Liver (tissue), 9 donors: Measurements from ENCODE around the gene TARS1. TPM values are rescaled to one million over a fixed set of nuclear protein-coding genes. Genes with fewer than 3 reads are reported as not detected.

Experiments
- DNase-seq: peaks from one replicate; pipeline ENCODE4 v3.0.0-alpha.2; 2017; ENCODE audit warnings: low spot score
- H3K27ac ChIP-seq, 2 donors: one replicate each; pipeline ENCODE4 v1.7.0; 2013; ENCODE audit warnings: inconsistent platforms in 2 of 2, low read length in 2 of 2, control low read depth in 1 of 2, low read depth in 1 of 2, mild to moderate bottlenecking in 1 of 2
- H3K27me3 ChIP-seq, 4 donors: one replicate each; pipeline versions ENCODE4 v1.6.1 to v1.7.0; 2013; ENCODE audit warnings: low read length in 3 of 4, inconsistent platforms in 1 of 4, mild to moderate bottlenecking in 1 of 4, moderate library complexity in 1 of 4; ENCODE audit not compliant: control insufficient read depth in 4 of 4, insufficient read depth in 4 of 4
- H3K36me3 ChIP-seq, 4 donors: one replicate each; pipeline versions ENCODE4 v1.6.1 to v1.7.0; 2013; ENCODE audit warnings: low read length in 3 of 4, mild to moderate bottlenecking in 3 of 4, low read depth in 1 of 4, moderate library complexity in 1 of 4; ENCODE audit not compliant: control insufficient read depth in 4 of 4, insufficient read depth in 3 of 4
- H3K4me1 ChIP-seq, 4 donors: one replicate each; pipeline versions ENCODE4 v1.6.1 to v1.7.0; 2013; ENCODE audit warnings: low read length in 3 of 4, mild to moderate bottlenecking in 3 of 4, moderate library complexity in 1 of 4; ENCODE audit not compliant: control insufficient read depth in 4 of 4, insufficient read depth in 4 of 4
- H3K4me3 ChIP-seq, 3 donors: one replicate each; pipeline versions ENCODE4 v1.6.1 to v1.7.0; 2013; ENCODE audit warnings: low read length in 3 of 3, control low read depth in 1 of 3, low read depth in 1 of 3, mild to moderate bottlenecking in 1 of 3
- H3K9ac ChIP-seq, 2 donors: one replicate each; pipeline ENCODE4 v1.7.0; 2013; ENCODE audit warnings: low read length in 2 of 2, mild to moderate bottlenecking in 2 of 2, moderate library complexity in 2 of 2, control low read depth in 1 of 2, low read depth in 1 of 2
- H3K9me3 ChIP-seq, 4 donors: one replicate each; pipeline versions ENCODE4 v1.6.1 to v1.7.0; 2013; ENCODE audit warnings: low read length in 3 of 4; ENCODE audit not compliant: control insufficient read depth in 4 of 4
- EGR1 ChIP-seq, 2 donors: IDR thresholded peaks; 2 replicates each; pipeline ENCODE4 v1.6.1; 2016 to 2018; ENCODE audit warnings: antibody characterized with exemption in 2 of 2, low read depth in 2 of 2
- FOXA1 ChIP-seq: IDR thresholded peaks from 2 replicates; pipeline ENCODE4 v1.6.1; 2016; ENCODE audit warnings: antibody characterized with exemption
- FOXA2 ChIP-seq: IDR thresholded peaks from 2 replicates; pipeline ENCODE4 v1.6.1; 2016; ENCODE audit warnings: antibody characterized with exemption
- GABPA ChIP-seq, 2 donors: IDR thresholded peaks in 1 of 2; conservative IDR thresholded peaks in 1 of 2; 2 replicates each; pipeline ENCODE4 v1.6.1; 2016; ENCODE audit warnings: antibody characterized with exemption in 2 of 2, mild to moderate bottlenecking in 1 of 2, moderate library complexity in 1 of 2
- HNF4A ChIP-seq, 2 donors: conservative IDR thresholded peaks; 2 replicates each; pipeline ENCODE4 v1.6.1; 2016; ENCODE audit warnings: antibody characterized with exemption in 2 of 2, mild to moderate bottlenecking in 2 of 2
- HNF4G ChIP-seq: IDR thresholded peaks from 2 replicates; pipeline ENCODE4 v1.6.1; 2016; ENCODE audit warnings: antibody characterized with exemption
- JUND ChIP-seq, 2 donors: IDR thresholded peaks; 2 replicates each; pipeline ENCODE4 v1.6.1; 2016; ENCODE audit warnings: antibody characterized with exemption in 2 of 2
- NR2F2 ChIP-seq: IDR thresholded peaks from 2 replicates; pipeline ENCODE4 v1.6.1; 2016; ENCODE audit warnings: antibody characterized with exemption
- RAD21 ChIP-seq, 2 donors: IDR thresholded peaks; 2 replicates each; pipeline ENCODE4 v1.6.1; 2016; ENCODE audit warnings: antibody characterized with exemption in 2 of 2, mild to moderate bottlenecking in 2 of 2
- RXRA ChIP-seq, 2 donors: IDR thresholded peaks; 2 replicates each; pipeline ENCODE4 v1.6.1; 2017 to 2018; ENCODE audit warnings: antibody characterized with exemption in 2 of 2, mild to moderate bottlenecking in 1 of 2
- SP1 ChIP-seq: IDR thresholded peaks from 2 replicates; pipeline ENCODE4 v1.6.1; 2018; ENCODE audit warnings: antibody characterized with exemption, mild to moderate bottlenecking
- TAF1 ChIP-seq: conservative IDR thresholded peaks from 2 replicates; pipeline ENCODE4 v1.6.1; 2016; ENCODE audit warnings: antibody characterized with exemption, mild to moderate bottlenecking
- WGBS: extraction: QIAGEN DNeasy Blood & Tissue Kit; methylation state at CpG from one replicate; pipeline ENCODE4 v1.1.7; 2013; 5-methylcytosine and 5-hydroxymethylcytosine counted together
- polyA plus RNA-seq, 2 donors: library from polyadenylated mRNA; stranded (reverse) in 1 of 2; unstranded in 1 of 2; fragments of 200-250 nt in 1 of 2; fragments of >200 nt in 1 of 2; fragmentation: Nextera tagmentation in 1 of 2; extraction: Ambion mirVana in 1 of 2; gene quantifications; one replicate each; pipeline versions ENCODE4 v1.2.1 to v1.2.3, GENCODE V29; 2013 to 2015
- total RNA-seq, 2 donors: library from RNA; depleted of rRNA; stranded (reverse); fragments of >200 nt; gene quantifications; one replicate each; pipeline ENCODE4 v1.2.3, GENCODE V29; 2014
- TF ChIP-seq, protein P1 (sequence below): IDR thresholded peaks from 2 replicates; pipeline ENCODE4 v1.6.1; 2016; ENCODE audit warnings: antibody characterized with exemption
- TF ChIP-seq, protein P2 (sequence below): IDR thresholded peaks from 2 replicates; pipeline ENCODE4 v1.6.1; 2016; ENCODE audit warnings: antibody characterized with exemption
- TF ChIP-seq, protein P3 (sequence below): fragments of 150-350 bp; IDR thresholded peaks from 2 replicates; pipeline ENCODE4 v1.5.1; 2017; ENCODE audit warnings: improper control_type of control experiment, low read depth, low read length; ENCODE audit not compliant: missing input control
- TF ChIP-seq, protein P4 (sequence below): IDR thresholded peaks from 2 replicates; pipeline ENCODE4 v1.6.1; 2016; ENCODE audit warnings: antibody characterized with exemption, mild to moderate bottlenecking
- TF ChIP-seq, protein P5 (sequence below): IDR thresholded peaks from 2 replicates; pipeline ENCODE4 v1.6.1; 2016; ENCODE audit warnings: antibody characterized with exemption
- donor health status: healthy.
- donor health status: healthy.
- donor health status: healthy.
- donor health status: healthy.
- donor health status: healthy.

Gene TARS1
- total and polyA plus RNA-seq, 4 donors = 69.1 to 101 (median 93.2) TPM

DNA sequence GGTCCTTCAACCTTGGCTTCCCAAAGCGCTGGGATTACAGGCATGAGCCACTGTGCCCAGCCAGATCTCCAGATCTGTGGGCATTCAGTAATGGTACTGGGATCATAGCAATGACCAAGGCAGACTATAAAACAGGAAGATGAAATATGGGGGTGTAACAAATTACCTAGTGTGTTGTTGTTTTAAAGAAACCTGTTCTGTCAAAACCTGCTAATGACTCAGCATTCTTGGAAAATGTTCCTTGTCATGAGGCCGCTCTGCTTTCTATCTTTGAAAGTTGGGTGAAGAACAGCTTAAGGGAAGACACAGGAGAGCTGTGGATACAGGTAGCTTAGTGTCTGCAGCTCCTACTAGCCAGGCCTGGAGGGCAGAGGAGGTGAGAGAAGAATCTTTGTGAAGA is 19.4 kb downstream of the TARS1 start (continued):
- no peak for TF ChIP-seq HNF4G
- TF ChIP-seq, protein P1, sequence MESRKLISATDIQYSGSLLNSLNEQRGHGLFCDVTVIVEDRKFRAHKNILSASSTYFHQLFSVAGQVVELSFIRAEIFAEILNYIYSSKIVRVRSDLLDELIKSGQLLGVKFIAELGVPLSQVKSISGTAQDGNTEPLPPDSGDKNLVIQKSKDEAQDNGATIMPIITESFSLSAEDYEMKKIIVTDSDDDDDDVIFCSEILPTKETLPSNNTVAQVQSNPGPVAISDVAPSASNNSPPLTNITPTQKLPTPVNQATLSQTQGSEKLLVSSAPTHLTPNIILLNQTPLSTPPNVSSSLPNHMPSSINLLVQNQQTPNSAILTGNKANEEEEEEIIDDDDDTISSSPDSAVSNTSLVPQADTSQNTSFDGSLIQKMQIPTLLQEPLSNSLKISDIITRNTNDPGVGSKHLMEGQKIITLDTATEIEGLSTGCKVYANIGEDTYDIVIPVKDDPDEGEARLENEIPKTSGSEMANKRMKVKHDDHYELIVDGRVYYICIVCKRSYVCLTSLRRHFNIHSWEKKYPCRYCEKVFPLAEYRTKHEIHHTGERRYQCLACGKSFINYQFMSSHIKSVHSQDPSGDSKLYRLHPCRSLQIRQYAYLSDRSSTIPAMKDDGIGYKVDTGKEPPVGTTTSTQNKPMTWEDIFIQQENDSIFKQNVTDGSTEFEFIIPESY = no peak
- TF ChIP-seq, protein P2, sequence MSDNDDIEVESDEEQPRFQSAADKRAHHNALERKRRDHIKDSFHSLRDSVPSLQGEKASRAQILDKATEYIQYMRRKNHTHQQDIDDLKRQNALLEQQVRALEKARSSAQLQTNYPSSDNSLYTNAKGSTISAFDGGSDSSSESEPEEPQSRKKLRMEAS = no peak
- TF ChIP-seq NR2F2 = no peak

DNA sequence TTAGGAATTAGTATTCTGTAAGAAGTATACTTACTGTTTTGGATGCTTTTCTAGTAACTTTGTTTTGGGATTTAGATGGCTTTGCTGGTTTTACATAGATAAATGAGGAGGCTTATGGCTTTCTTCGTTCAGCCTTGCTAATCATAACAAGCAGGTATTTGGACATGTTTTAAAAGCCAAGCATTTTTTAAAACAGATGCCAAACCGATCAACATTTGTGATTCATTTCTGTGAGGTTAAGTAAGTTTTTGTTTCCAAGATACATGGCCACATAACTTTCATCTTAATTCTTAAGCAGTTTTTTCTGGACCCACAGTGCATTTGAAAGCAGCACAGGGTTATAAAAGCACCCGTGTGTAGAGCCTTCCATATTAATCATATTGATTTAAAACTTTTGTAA is 21.7 kb downstream of the TARS1 start:
- Histone ChIP-seq H3K4me3 (no peak overlapping the region), H3K27ac (no peak overlapping the region), H3K9ac (no peak overlapping the region), H3K36me3 (peaks cover 11 to 91% (median 82%) of the 10 kb centered on the region in 4 donors), H3K27me3 (no peaks in the 10 kb centered on the region), H3K9me3 (no peaks in the 10 kb centered on the region), H3K4me1 (peaks cover 0 to 4% (median 2%) of the 10 kb centered on the region in 4 donors)
- TF ChIP-seq, protein P3, sequence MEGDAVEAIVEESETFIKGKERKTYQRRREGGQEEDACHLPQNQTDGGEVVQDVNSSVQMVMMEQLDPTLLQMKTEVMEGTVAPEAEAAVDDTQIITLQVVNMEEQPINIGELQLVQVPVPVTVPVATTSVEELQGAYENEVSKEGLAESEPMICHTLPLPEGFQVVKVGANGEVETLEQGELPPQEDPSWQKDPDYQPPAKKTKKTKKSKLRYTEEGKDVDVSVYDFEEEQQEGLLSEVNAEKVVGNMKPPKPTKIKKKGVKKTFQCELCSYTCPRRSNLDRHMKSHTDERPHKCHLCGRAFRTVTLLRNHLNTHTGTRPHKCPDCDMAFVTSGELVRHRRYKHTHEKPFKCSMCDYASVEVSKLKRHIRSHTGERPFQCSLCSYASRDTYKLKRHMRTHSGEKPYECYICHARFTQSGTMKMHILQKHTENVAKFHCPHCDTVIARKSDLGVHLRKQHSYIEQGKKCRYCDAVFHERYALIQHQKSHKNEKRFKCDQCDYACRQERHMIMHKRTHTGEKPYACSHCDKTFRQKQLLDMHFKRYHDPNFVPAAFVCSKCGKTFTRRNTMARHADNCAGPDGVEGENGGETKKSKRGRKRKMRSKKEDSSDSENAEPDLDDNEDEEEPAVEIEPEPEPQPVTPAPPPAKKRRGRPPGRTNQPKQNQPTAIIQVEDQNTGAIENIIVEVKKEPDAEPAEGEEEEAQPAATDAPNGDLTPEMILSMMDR = no peak
- TF ChIP-seq FOXA2 = no peak
- TF ChIP-seq FOXA1 = no peak
- TF ChIP-seq HNF4A (conservative IDR thresholded peaks at IDR 0.05) = no peak
- no peak for TF ChIP-seq TAF1
- TF ChIP-seq EGR1 (IDR thresholded peaks at IDR 0.05; ENCODE audit: low read depth in 2 of 2) = no peak
- TF ChIP-seq, protein P4, sequence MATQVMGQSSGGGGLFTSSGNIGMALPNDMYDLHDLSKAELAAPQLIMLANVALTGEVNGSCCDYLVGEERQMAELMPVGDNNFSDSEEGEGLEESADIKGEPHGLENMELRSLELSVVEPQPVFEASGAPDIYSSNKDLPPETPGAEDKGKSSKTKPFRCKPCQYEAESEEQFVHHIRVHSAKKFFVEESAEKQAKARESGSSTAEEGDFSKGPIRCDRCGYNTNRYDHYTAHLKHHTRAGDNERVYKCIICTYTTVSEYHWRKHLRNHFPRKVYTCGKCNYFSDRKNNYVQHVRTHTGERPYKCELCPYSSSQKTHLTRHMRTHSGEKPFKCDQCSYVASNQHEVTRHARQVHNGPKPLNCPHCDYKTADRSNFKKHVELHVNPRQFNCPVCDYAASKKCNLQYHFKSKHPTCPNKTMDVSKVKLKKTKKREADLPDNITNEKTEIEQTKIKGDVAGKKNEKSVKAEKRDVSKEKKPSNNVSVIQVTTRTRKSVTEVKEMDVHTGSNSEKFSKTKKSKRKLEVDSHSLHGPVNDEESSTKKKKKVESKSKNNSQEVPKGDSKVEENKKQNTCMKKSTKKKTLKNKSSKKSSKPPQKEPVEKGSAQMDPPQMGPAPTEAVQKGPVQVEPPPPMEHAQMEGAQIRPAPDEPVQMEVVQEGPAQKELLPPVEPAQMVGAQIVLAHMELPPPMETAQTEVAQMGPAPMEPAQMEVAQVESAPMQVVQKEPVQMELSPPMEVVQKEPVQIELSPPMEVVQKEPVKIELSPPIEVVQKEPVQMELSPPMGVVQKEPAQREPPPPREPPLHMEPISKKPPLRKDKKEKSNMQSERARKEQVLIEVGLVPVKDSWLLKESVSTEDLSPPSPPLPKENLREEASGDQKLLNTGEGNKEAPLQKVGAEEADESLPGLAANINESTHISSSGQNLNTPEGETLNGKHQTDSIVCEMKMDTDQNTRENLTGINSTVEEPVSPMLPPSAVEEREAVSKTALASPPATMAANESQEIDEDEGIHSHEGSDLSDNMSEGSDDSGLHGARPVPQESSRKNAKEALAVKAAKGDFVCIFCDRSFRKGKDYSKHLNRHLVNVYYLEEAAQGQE = no peak
- TF ChIP-seq GABPA (IDR thresholded peaks at IDR 0.05 in 1 of 2, conservative IDR thresholded peaks at IDR 0.05 in 1 of 2) = no peak
- no peak for TF ChIP-seq NR2F2
- 94% methylated on average over 3 of the region's 3 CpGs for WGBS
- DNase-seq = no peak

DNA sequence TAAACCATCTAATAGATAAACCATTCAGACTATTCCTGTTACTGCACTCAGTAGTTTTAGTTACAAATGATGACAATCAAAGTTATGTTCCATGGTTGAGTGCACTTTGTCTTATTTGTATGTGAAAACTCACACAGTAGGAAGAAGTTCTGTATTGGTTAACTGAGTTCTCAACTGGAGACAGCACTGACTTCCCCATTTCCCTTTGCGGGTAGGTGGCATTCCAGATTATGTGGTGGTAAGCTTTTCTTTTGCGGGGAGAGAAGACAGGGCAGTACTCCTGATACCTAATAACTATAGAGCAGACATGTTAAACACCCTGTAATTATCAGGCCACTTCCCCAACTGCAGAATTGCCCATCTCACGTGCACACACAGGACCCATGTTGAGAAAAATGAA is 24.4 kb downstream of the TARS1 start:
- H3K27ac ChIP-seq = no peak overlapping the region
- peaks cover 14 to 91% (median 73%) of the 10 kb centered on the region in 4 donors for H3K36me3 ChIP-seq
- WGBS = 95% methylated on average over 3 of the region's 3 CpGs
- no peak for DNase-seq
- no peaks in the 10 kb centered on the region for H3K9me3 ChIP-seq
- H3K27me3 ChIP-seq = no peaks in the 10 kb centered on the region
- no peak overlapping the region for H3K9ac ChIP-seq
- H3K4me3 ChIP-seq = no peak overlapping the region
- peaks cover 0 to 6% (median 4%) of the 10 kb centered on the region in 4 donors for H3K4me1 ChIP-seq
- TF ChIP-seq RXRA (IDR thresholded peaks at IDR 0.05) (no peak), HNF4G (no peak), HNF4A (conservative IDR thresholded peaks at IDR 0.05) (no peak), SP1 (no peak), JUND (IDR thresholded peaks at IDR 0.05) (no peak), RAD21 (IDR thresholded peaks at IDR 0.05) (no peak), GABPA (IDR thresholded peaks at IDR 0.05 in 1 of 2, conservative IDR thresholded peaks at IDR 0.05 in 1 of 2) (no peak)
- TF ChIP-seq, protein P3 = no peak
- TF ChIP-seq, protein P5, sequence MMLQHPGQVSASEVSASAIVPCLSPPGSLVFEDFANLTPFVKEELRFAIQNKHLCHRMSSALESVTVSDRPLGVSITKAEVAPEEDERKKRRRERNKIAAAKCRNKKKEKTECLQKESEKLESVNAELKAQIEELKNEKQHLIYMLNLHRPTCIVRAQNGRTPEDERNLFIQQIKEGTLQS = no peak
- TF ChIP-seq, protein P4 = no peak
